HG02840 (cell line): ENCODE measurements around the gene VIM.

ENCODE experiments used
- ATAC-seq: cut with Tn5 transposase; IDR thresholded peaks from one replicate; pipeline ENCODE4 v1.9.1; 2021; ENCODE audit warnings: mild to moderate bottlenecking, moderate library complexity, moderate number of reproducible peaks; ENCODE audit not compliant: unreplicated experiment, low FRiP score

Gene VIM

DNA sequence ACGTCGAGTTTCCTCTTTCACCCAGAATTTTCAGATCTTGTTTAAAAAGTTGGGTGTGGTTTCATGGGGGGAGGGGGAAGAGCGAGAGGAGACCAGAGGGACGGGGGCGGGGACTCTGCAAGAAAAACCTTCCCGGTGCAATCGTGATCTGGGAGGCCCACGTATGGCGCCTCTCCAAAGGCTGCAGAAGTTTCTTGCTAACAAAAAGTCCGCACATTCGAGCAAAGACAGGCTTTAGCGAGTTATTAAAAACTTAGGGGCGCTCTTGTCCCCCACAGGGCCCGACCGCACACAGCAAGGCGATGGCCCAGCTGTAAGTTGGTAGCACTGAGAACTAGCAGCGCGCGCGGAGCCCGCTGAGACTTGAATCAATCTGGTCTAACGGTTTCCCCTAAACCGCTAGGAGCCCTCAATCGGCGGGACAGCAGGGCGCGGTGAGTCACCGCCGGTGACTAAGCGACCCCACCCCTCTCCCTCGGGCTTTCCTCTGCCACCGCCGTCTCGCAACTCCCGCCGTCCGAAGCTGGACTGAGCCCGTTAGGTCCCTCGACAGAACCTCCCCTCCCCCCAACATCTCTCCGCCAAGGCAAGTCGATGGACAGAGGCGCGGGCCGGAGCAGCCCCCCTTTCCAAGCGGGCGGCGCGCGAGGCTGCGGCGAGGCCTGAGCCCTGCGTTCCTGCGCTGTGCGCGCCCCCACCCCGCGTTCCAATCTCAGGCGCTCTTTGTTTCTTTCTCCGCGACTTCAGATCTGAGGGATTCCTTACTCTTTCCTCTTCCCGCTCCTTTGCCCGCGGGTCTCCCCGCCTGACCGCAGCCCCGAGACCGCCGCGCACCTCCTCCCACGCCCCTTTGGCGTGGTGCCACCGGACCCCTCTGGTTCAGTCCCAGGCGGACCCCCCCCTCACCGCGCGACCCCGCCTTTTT lies at the start of gene VIM:
Gene VIM, plus strand, starts transcription at position 151 of the 925 bp plus-strand sequence. CDS start 1,182 bp downstream, outside the sequence.
- peak; percentile 37 for ATAC-seq

DNA sequence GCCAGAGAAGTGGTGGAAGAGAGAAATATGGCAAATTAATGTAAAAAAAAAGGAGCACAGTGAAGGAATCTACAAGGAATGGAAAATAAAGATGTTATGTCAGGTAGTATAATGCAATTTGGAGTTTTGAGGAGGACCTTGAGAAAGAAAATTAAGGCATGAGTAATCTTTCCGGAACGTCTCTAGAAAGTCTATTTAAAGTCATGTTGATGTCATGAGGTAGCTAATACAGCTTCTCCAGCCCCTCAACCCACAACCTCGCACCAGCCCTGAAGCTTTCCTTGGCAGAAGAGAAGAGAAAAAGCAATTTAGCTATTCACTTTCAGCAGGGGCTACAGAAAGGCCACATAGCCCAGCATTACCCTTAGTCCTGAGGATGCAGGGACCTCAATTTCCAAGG lies 49.0 kb upstream of the VIM start:
- ATAC-seq = no peak

DNA sequence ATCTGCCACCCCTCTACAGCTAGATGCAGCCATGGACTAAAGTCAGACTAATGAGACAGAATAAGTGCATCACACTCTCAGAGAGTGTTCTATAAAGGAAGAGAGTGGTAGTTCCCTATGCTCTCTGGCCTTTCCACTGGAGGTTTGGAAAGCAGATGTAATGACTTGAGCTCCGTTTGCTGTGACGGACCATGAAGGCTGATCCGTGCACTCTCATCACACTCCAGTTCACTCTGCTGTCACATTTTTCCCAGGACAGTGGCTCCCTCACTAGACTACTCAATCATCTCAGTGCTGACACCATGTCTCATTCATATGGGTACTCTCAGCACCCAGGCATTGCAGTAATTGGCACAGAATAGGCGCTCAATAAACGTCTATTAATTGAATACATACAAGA lies 46.9 kb upstream of the VIM start:
- no peak for ATAC-seq

DNA sequence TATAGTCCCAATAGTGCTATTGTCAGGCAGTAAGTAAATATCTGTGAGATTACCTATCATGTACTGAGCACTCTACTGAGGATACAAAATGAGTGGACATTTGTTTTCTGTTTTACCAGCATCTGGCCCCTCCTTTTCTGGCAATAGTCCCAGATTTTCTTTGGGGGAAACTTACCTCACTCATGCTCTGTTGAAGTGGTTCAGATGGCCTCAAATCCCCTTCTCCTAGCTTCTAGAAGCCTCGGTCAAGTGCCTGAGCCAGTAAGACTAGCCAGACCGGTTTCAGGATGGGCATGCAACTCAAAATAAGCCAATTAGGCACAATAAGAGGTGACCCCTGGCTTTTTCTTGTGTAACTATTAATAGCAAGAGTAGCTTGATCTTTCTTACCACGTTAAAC lies 46.3 kb upstream of the VIM start:
- no peak for ATAC-seq

DNA sequence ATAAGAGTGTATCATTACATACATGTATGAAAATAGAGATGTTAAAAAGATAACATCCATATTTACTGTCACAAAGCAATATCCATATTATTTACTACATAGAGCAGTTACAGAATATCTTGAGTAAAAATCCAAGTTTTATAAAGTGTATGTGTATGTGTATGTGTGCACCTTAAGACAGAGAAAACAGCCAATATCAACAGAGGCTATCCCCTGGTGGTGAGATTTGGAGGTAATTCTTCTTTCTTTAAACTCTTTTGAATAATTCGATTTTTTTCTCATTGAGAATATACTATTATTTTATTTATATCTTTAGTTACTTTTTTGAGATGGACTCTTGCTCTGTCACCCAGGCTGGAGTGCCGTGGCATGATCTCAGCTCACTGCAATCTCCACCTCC lies 44.9 kb upstream of the VIM start:
- no peak for ATAC-seq

DNA sequence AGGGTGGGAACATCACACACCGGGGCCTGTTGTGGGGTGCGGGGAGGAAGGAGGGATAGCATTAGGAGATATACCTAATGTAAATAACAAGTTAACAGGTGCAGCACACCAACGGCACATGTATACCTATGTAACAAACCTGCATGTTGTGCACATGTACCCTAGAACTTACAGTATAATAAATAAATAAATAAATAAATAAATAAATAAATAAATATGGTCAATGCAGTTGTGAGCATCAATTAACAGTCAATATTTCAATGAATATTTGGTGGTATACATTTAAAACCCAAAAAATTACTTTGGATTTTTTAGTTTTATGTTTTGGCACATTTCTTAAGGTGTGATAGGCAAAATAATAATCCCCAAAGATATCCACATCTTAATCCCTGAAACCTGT lies 42.2 kb upstream of the VIM start:
- no peak for ATAC-seq

DNA sequence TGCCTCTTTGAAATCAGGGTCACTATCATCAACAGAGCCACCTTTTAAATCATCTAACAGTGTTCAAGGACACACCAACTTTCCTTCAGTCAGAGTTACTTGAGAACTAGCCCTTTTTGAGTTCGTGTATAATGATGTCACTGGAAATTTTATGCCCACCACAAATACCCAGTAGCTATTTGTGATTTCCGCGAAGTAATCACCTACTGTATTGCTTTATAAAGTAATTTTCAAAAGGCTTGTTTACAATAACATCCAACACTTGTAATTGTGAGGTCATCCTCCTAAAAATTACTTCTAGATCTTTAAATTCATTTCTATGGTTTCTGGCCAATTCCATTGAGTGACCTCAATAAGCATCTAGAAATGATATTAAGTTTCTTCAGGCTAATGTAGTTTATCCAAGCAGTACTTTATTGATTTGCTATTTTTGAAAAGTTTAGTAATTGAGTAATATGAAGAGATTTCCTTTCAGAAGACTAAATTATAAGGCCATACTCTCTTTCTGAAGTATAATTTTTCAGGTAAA lies 39.3 kb upstream of the VIM start:
- no peak for ATAC-seq

DNA sequence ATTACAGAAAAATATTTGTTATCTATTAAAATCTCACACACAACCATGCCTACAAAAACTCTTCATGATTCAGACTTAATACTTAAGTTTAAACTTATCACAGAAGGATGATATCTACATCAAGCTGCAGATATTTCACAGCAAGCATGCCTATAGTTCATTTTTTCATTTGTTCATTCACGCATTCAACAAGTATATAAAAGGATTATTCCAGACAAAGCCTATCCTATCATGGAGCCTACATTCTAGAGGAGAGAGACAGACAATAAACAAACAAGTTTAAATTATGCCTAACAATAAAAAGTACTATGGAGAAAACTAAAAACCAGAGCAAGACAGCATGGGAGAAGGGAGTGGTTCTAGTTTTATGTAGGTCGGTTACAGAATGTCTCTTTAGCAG lies 37.4 kb upstream of the VIM start:
- no peak for ATAC-seq

DNA sequence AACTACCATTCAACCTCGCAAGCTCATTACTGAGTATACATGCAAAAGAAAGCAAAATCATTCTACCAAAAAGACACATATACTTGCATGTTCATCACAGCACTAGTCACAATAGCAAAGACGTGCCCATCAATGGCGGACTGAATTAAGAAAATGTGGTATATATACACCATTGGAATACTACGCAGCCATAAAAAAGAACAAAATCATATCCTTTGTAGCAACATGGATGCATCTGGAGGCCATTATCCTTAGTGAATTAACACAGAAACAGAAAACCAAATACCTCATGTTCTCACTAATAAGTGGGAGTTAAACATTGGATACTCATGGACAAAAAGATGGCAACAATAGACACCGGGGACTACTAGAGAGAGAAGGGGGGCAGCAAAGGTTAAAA lies 33.0 kb upstream of the VIM start:
- ATAC-seq = no peak

DNA sequence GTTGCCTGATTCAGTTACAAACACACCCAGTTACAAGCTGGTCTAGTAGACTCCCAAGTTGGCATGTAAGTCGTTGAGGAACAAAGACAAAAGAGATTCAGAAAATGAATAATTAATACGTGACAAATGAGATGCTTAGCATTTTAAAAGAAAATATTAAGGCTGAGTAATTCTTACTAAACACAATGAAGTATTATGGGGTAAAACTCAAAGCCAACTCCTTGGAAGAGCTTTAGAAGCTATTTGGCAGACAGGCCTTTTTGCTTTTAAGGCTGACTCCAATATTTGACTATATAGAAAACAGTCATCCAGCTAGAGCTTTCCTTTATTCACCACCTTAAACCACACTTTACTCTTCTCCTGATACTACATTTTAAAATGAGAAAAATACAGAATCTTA lies 32.0 kb upstream of the VIM start:
- no peak for ATAC-seq

DNA sequence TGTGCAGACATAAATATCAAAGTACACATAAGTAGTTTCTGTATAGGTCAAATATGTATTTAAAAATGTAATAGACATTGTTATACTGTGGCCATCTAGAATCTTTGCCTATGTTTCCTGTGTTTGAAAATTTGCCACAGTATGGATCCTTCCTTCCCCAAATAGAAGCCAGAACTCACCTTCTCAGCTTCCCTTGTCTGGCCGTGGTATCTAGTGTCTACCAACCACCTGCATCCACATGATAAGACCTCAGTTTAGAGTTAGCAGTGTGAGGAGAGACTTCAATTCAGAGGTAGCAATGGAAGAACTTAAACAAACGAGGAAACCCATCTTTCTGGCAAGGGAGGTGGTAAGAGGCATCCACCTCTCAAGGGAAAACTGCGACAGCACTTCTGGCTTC lies 31.5 kb upstream of the VIM start:
- ATAC-seq = no peak

DNA sequence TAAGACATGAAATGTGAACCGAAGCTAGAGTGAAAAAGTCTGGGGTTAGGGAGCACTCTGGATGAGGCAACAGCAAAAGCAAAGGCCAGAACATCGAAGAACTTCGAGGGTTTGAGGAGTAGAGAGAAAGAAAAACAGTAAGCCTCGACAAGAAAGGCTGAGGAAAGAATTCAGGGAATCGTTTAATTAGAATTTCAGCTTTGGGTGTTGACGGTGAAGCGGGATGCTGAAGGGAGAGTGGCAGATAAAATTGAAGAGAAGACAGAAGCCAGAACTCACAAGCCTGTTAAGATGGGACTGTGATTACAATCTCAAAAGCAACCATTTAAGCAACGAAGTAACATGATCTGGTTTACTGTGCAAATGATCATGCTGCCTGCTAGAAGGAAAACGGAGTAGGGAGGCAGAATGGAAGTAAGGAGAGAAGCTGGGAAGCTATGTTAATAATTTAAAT lies 28.7 kb upstream of the VIM start:
- ATAC-seq = no peak

DNA sequence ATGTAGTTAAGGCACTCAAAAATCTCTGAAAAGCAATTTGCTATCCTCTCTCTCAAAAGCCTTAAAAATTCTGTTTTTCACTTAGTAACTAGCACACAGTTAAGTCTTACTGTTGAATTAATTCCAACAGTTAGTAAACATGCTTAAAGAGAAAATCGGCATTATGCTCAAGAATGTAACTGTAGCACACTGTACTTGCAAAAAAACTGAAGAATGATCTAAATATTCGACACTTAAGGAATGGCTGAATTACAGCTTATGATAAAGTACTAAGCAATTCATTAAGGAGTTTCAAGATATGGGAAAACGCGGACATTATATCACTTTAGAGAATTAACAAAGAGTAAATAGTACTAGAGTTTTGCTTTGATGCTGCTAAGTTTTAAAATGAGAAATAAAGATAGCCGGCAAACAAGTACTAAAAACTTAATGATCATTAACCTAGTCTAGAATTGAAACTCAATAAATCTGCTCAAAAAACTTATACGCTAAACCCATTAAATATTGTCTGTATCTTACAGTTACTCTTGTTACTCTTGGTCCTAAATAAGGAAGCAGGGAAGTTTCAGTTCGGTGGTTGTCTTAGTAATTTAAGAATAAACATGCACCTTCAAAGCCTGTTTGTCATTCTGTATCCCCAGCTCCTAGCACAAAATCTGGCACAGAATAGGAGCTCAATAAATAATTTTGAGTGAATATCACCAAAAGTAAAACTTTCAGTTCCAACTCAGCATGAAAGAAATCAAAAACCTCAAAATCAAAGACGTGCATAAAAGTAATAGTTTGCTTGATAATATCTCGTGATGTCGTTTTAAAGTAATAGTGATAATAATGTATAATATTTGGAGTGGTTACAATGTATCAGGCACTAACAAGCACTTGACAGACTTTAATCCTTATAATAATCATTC lies 27.8 kb upstream of the VIM start:
- ATAC-seq = no peak

DNA sequence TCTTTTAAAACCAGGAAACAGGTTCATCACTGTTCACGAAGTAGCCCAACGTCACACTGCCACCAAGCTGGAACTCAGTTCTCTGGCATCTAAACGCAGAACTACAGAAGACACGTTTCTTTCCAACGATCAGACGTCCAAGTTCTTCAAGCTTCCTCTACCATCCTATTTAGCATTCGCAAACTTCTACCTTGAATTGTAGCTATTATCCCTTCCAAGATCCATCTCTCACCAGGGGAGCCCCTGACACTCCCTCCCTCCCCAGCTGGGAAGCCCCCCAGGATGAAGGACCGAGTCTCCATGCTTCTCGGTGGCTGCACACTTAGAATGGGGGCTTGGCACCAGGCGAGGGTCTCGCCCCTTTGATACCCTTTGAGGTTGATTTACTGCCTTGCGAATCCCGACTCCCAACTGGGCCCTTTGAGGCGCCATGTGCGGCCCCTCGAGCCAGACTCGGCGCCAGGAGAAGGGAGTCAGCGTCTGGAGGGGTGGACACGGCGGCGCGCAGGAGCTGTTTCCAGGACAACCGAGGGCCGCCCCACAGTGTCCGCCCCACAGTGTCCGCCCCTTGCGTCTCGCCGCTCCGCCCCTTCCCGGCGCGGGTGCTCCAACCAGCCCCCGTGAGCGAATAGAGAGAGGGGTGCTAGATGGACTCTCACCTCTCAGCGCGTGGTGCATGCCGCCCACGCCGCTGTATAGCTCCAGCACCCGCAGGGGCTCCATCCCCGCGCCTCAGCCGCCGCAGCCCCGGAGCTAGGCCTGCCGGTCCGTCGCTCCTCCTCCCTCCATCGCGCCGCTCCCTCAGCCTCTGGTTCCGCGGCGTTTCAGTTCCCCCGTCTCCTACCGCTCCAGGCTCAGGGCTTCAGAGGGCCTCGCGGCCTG lies 26.9 kb upstream of the VIM start, which contains the start of gene TRDMT1:
Gene TRDMT1, minus strand, starts transcription at position 761 of the 882 bp plus-strand sequence. Its CDS starts 38 bp downstream, at position 723.
- ATAC-seq = peak; percentile 97

DNA sequence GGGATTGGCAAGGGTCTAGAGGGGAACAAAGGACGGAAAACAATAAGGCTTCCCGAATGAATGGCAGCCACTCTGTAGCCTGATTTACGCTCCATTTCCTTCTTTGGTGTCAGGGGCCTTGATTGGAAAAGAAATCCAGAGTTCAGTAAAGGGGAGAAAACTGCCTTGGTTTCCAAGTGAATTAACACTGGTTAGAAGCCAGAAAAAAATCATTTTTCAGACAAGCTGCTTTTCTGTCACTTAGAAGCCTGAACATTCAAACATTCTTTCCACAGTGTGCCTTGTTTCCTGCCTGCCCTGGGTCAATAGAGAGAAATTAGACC lies 26.3 kb upstream of the VIM start:
- no peak for ATAC-seq

DNA sequence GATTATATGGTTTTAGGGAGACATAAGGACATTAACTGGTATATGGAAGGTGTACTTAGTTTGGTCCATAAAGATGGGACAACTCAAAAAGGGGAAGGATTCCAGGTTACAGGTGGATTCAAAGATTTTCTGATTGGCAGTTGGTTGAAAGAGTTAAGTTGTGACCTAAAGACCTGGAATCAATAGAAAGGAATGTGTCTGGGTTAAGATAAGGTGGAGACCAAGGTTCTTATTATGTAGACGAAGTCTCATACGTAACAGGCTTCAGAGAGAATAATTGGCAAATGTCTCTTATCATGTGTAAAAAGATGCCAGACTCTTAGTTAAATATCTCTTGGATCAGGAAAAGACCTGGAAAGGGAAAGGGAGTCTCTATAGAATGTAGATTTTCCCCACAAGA lies 25.5 kb upstream of the VIM start:
- no peak for ATAC-seq

DNA sequence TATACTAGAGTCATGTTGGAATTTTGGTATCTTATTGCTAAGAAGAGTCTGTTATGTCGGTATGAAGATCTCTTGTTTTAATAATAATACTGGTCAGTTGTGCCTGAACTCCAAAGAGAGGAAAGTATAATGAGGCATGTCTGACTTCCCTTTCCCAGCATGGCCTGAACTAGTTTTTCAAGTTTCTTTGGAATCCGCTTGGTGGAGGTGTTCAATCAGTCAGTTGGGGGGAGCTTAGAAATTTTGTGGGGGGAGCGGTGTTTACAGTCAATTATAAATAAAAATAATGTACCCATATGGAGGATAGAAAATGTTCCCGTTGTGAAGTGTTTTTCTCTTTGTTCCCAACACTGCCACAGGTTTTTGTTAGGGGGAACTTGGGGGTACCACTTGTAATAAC lies 25.0 kb upstream of the VIM start:
- no peak for ATAC-seq

DNA sequence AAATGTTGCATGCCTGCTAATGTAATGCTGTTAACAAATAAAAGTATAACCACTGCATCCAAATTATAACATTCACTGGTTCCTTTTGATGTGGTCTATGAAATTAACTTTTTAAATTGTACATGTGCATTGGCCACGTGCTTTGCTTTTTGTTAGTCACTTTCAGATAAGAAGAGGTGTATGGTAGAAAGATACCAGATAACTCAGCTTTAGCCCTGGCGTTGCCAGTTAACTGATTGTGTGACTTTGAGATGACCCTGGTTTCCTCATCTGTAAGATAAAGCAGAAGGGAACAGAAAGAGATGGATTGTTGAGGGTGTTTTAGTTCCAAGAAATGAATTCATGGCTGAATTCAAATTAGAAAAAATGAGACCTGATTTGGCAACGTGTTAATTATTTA lies 24.6 kb upstream of the VIM start:
- ATAC-seq = no peak

DNA sequence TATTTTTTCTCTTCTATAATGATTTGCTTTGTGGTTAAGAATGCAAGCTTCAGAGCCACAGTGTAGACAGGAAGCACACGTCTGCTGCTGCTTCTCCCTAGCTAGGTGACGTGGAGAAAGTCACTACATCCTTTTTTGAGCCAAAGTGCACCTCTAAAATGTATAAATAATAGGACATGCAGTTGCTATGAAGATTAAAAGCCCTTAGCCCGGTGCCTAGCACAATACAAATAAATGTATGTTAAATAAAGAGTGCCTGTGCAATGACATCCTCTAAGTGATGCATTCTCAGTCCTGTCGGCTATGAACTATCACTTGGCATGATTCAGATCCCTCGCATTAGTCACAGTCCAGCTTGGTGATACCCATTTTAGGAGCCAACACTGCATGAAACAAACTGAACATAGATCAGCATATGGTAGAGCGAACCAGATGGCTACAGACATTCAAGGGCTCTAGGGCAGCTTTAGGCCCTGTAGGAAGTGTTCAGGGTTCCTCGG lies 21.8 kb upstream of the VIM start:
- ATAC-seq = no peak

DNA sequence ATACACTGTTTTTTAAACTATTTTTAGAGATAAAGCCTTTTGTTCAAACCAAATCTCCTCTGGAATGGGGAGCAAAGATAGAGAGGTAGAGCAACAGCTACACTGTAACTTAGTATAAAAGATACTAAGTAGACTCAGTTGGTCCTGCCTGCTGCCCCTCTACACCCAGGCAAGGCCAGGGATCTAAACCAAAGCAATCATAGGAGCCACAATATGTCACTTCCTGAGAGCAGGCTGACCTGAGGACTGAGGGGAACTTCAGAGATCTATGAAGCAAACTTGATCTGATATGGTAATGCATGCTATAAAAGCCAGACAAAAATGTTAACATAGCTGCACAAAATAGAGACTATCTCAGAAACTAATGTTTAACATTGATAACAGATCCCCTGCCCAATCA lies 19.6 kb upstream of the VIM start:
- ATAC-seq = no peak
